Measurements from ENCODE around the gene PPP2R3B.

DNA sequence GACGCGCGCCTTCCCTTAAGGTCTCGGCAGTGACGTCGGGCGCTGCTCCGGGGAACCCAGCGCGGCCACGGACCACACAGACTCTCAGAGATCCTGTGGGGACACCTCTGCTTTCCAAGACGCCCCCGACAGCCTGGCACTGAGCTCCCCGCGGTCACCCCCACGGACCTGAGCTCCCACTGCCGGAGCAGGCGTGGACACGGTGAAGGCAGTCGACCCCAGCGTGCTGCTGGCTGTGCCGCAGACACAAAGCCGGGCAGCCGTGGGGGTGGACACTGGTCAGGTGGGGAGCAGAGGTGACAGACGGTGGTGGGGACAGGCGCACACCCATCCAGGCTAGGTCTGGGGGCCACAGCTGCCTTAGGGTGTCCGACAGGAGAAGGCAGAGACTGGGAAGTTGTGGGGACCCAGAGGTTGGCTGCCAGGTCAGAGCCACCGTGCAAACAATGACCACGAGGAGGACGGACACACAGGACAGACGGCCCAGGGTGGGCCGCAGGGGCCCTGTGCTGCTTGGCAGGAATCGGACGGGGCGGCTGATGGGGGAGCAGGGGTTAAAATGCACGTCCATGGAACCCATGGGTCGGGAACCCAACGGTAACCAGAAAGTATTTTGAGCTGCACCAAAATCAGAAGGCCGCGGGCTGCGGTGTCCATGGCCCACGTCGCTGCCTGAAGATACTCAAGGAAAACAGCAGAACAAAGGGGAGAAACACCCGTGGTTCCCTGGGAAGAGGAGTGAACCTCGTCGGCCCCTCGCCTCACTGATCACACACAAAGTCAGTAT is 51.5 kb downstream of the PPP2R3B start:
- TF ChIP-seq, protein P1, sequence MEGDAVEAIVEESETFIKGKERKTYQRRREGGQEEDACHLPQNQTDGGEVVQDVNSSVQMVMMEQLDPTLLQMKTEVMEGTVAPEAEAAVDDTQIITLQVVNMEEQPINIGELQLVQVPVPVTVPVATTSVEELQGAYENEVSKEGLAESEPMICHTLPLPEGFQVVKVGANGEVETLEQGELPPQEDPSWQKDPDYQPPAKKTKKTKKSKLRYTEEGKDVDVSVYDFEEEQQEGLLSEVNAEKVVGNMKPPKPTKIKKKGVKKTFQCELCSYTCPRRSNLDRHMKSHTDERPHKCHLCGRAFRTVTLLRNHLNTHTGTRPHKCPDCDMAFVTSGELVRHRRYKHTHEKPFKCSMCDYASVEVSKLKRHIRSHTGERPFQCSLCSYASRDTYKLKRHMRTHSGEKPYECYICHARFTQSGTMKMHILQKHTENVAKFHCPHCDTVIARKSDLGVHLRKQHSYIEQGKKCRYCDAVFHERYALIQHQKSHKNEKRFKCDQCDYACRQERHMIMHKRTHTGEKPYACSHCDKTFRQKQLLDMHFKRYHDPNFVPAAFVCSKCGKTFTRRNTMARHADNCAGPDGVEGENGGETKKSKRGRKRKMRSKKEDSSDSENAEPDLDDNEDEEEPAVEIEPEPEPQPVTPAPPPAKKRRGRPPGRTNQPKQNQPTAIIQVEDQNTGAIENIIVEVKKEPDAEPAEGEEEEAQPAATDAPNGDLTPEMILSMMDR (IDR thresholded peaks at IDR 0.05), result no peak
- no peak for TF ChIP-seq ZFX (IDR thresholded peaks at IDR 0.05; ENCODE audit: borderline replicate concordance)

All from 22Rv1 (cell line).